Endothelial cell of umbilical vein (primary cell): ENCODE results near the gene PELI2. TPM values are rescaled to one million over a fixed set of nuclear protein-coding genes. Genes with fewer than 3 reads are reported as not detected.
"Not testable (repeated sequence)": the region's sequence is repeated elsewhere in the genome, so short reads cannot be mapped to it uniquely, and the experiment has no call there.

Experiments
- BruUV-seq: library from RNA; stranded (reverse); fragments of 400-500 nt; replicated peaks from 2 replicates; lab custom pipeline; 2021; lab: Mats Ljungman, UMichigan
- CTCF ChIA-PET: fragments of 300-600, 350-600 bp; sonication (Branson Sonifier 250); formaldehyde crosslinking; loops from one replicate; lab custom pipeline; 2021; ENCODE audit warnings: antibody characterized with exemption, inconsistent platforms; lab: Charles Lee
- POLR2A ChIA-PET: fragments of 300-600, 350-600 bp; sonication (Branson Sonifier 250); formaldehyde crosslinking; loops from one replicate; lab custom pipeline; 2021; ENCODE audit warnings: antibody characterized with exemption, inconsistent platforms; lab: Charles Lee
- DNase-seq: peaks from one replicate; pipeline ENCODE4 v3.0.0-alpha.2; 2011; ENCODE audit warnings: low read depth, low spot score
- FAIRE-seq: peaks from 2 replicates; lab custom pipeline; 2011; peaks lifted over from hg19 to GRCh38; lab: Jason Lieb, UNC
- H2AFZ ChIP-seq: 2 replicates; pipeline ENCODE4 v1.6.0; 2012; ENCODE audit warnings: low read depth, low read length, control low read depth, inconsistent platforms
- H3K27ac ChIP-seq: 2 replicates; pipeline ENCODE4 v1.5.1; 2011; ENCODE audit warnings: low read depth, mild to moderate bottlenecking, control low read depth, low read length, moderate library complexity; ENCODE audit not compliant: insufficient read depth
- H3K27me3 ChIP-seq, 2 experiments: 2 replicates each; pipeline versions ENCODE4 v1.6.0 to v1.6.1; 2011; ENCODE audit warnings: low read length in 2 of 2, mixed read lengths in 1 of 2; ENCODE audit not compliant: control insufficient read depth in 2 of 2, insufficient read depth in 2 of 2
- H3K36me3 ChIP-seq, 2 experiments: 2 replicates in 1 of 2; 3 replicates in 1 of 2; pipeline ENCODE4 v1.5.1; 2011; ENCODE audit warnings: low read length in 2 of 2, mild to moderate bottlenecking in 1 of 2, moderate library complexity in 1 of 2; ENCODE audit not compliant: control insufficient read depth in 2 of 2, insufficient read depth in 2 of 2; ENCODE audit errors: extremely low read depth in 1 of 2
- H3K4me1 ChIP-seq: 3 replicates; pipeline ENCODE4 v1.5.1; 2011; ENCODE audit warnings: mild to moderate bottlenecking, low read length; ENCODE audit not compliant: control insufficient read depth, insufficient read depth; ENCODE audit errors: extremely low read depth
- H3K4me2 ChIP-seq: 2 replicates; pipeline ENCODE4 v1.6.1; 2011; ENCODE audit warnings: low read length, control low read depth, mixed read lengths; ENCODE audit not compliant: insufficient read depth
- H3K4me3 ChIP-seq, 3 experiments: fragments of 200-600 bp in 1 of 3; sonication (generic), shearing (Covaris generic) in 1 of 3; replicated peaks in 1 of 3; 2 replicates each; pipeline ENCODE4 v1.5.1; 2011 to 2016; ENCODE audit warnings: control low read depth in 3 of 3, low read length in 3 of 3, mild to moderate bottlenecking in 2 of 3, inconsistent platforms in 1 of 3, low read depth in 1 of 3, moderate library complexity in 1 of 3; ENCODE audit not compliant: insufficient read depth in 1 of 3
- H3K79me2 ChIP-seq: 2 replicates; pipeline ENCODE4 v1.6.0; 2012; ENCODE audit warnings: low read length, inconsistent platforms; ENCODE audit not compliant: control insufficient read depth, insufficient read depth
- H3K9ac ChIP-seq: replicated peaks from 2 replicates; pipeline ENCODE3; 2011; ENCODE audit warnings: low read length, control low read depth; ENCODE audit not compliant: insufficient read depth; ENCODE audit errors: extremely low read depth
- H3K9me1 ChIP-seq: replicated peaks from 3 replicates; pipeline ENCODE4 v1.6.0; 2011; ENCODE audit warnings: mild to moderate bottlenecking, low read length; ENCODE audit not compliant: control insufficient read depth, insufficient read depth; ENCODE audit errors: extremely low read depth
- H3K9me3 ChIP-seq: replicated peaks from 2 replicates; pipeline ENCODE4 v1.5.1; 2012; ENCODE audit warnings: low read length, inconsistent platforms; ENCODE audit not compliant: control insufficient read depth, insufficient read depth
- H4K20me1 ChIP-seq: replicated peaks from 2 replicates; pipeline ENCODE3; 2011; ENCODE audit warnings: mild to moderate bottlenecking, low read length; ENCODE audit not compliant: control insufficient read depth, insufficient read depth; ENCODE audit errors: extremely low read depth
- EZH2 ChIP-seq: IDR thresholded peaks from 2 replicates; pipeline ENCODE4 v1.6.1; 2012; ENCODE audit warnings: borderline replicate concordance, low read depth, mild to moderate bottlenecking, moderate library complexity, low read length, inconsistent platforms; ENCODE audit not compliant: severe bottlenecking
- FOS ChIP-seq: IDR thresholded peaks from 2 replicates; pipeline ENCODE4 v1.6.1; 2011; ENCODE audit warnings: mild to moderate bottlenecking, low read length, moderate library complexity, borderline replicate concordance; ENCODE audit not compliant: insufficient read depth
- JUN ChIP-seq: IDR thresholded peaks from 2 replicates; pipeline ENCODE4 v1.6.1; 2011; ENCODE audit warnings: borderline replicate concordance, low read depth; ENCODE audit not compliant: insufficient read length, insufficient read depth
- POLR2A ChIP-seq: IDR thresholded peaks from 2 replicates; pipeline ENCODE4 v1.6.1; 2012; ENCODE audit warnings: low read depth, mild to moderate bottlenecking, control low read depth, low read length
- dilution Hi-C: fragments of 300-500 bp; cut with MboI; formaldehyde crosslinking; loops from one replicate; pipeline ENCODE4 v1.15.0; 2019; ENCODE audit warnings: low sequenced_read_pairs; ENCODE audit not compliant: extremely low pct_ligation_motif_present
- intact Hi-C: fragments of 100-400 bp; cut with micrococcal nuclease; formaldehyde crosslinking; loops from one replicate; pipeline ENCODE4 v1.10.0; 2022
- polyA plus RNA-seq, 4 experiments: library from polyadenylated mRNA; depleted of rRNA in 3 of 4; stranded (reverse) in 3 of 4; unstranded in 1 of 4; fragments of >200 nt; gene quantifications; 2 replicates each; pipeline versions ENCODE4 v1.2.1 to v1.2.3, GENCODE V29; 2011 to 2012; ENCODE audit warnings: missing spikeins in 1 of 4
- total RNA-seq: library from RNA; stranded (reverse); gene quantifications from 2 replicates; pipeline ENCODE4 v1.2.3, GENCODE V29; 2021
- TF ChIP-seq, protein P1 (sequence below): IDR thresholded peaks from 2 replicates; pipeline ENCODE4 v1.6.1; 2011; ENCODE audit not compliant: insufficient read depth, insufficient read length

Gene PELI2
- total and polyA plus RNA-seq, 2 donors (not counting 3 experiments of a cell fraction or from before 2014, with no cell fraction given) = 11.5 to 13.0 TPM

DNA sequence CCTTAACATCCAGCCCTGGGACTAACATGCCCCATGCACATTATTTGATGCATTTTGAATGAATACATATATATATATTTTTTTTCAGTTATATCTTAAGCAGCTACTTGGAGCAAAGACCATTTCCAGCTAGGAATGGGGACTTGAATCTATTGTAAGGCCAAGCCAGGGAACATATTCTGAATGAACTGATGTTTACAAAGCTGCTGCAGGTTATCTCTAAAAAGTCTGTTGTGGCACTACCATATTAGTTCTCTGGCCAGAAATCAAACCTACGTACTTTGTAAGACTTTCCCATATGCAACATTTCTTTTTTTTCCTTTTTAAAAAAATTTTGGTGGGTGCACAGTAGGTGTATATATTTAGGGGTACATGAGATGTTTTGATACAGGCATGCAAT, 43.4 kb downstream of the PELI2 start:
- no peak for FAIRE-seq
- Histone ChIP-seq H2AFZ (no peak overlapping the region), H3K4me3 (no peak overlapping the region), H3K27me3 (no peaks in the 10 kb centered on the region), H3K27ac (no peak overlapping the region), H3K79me2 (no peaks in the 10 kb centered on the region), H3K4me1 (no peaks in the 10 kb centered on the region), H3K9me1 (no peaks in the 10 kb centered on the region), H4K20me1 (no peaks in the 10 kb centered on the region), H3K9ac (no peak overlapping the region), H3K4me2 (no peak overlapping the region), H3K36me3 (no peaks in the 10 kb centered on the region), H3K9me3 (no peaks in the 10 kb centered on the region)
- intact Hi-C loops (no loop called here), dilution Hi-C loops (no loop called here)
- CTCF ChIA-PET = no interaction called here
- no TSS peak for BruUV-seq
- DNase-seq = no peak
- TF ChIP-seq JUN (no peak), FOS (no peak), POLR2A (no peak)
- TF ChIP-seq, protein P1, sequence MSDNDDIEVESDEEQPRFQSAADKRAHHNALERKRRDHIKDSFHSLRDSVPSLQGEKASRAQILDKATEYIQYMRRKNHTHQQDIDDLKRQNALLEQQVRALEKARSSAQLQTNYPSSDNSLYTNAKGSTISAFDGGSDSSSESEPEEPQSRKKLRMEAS = no peak
- POLR2A ChIA-PET = no interaction called here

DNA sequence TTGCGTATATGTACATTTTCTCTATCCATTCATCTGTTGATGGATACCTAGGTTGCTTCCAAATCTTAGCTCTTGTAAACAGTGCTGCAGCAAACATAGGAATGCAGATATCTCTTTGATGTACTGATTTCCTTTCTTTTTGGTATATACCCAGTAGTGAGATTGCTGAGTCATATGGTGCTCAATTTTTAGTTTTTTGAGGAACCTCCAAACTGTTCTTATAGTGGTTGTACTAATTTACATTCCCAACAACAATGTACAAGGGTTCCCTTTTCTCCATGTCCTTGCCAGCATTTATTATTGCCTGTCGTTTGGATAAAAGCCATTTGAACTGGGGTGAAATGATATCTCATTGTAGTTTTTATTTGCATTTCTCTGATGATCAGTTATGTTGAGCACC, 44.3 kb downstream of the PELI2 start:
- Histone ChIP-seq H3K9me1 (no peaks in the 10 kb centered on the region), H3K4me3 (no peak overlapping the region), H3K4me2 (no peak overlapping the region), H3K27ac (no peak overlapping the region), H2AFZ (no peak overlapping the region), H3K79me2 (no peaks in the 10 kb centered on the region), H3K9me3 (no peaks in the 10 kb centered on the region), H3K36me3 (no peaks in the 10 kb centered on the region), H3K27me3 (no peaks in the 10 kb centered on the region), H3K9ac (no peak overlapping the region), H4K20me1 (no peaks in the 10 kb centered on the region), H3K4me1 (no peaks in the 10 kb centered on the region)
- FAIRE-seq = no peak
- BruUV-seq = no TSS peak
- CTCF ChIA-PET = no interaction called here
- DNase-seq = no peak
- no peak for TF ChIP-seq POLR2A
- TF ChIP-seq EZH2 = no peak
- TF ChIP-seq JUN = no peak
- intact Hi-C loops (no loop called here), dilution Hi-C loops (no loop called here)
- POLR2A ChIA-PET = no interaction called here

DNA sequence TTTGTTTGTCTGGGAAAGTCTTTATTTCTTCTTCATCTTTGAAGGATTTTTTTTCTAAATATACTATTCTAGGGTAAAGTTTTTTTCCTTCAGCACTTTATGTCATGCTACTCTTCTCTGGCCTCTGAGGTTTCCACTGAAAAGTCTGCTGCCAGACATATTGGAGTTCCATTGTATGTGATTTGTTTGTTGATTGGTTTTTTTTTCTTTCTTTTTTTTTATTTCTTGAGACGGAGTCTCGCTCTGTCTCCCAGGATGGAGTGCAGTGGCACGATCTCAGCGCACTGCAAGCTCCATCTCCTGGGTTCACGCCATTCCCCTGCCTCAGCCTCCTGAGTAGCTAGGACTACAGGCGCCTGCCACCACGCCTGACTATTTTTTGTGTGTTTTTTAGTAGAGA, 48.4 kb downstream of the PELI2 start:
- H3K9me3 ChIP-seq, CTCF ChIA-PET: not testable (repeated sequence)

More for the DNA sequence above, 48.4 kb downstream of the PELI2 start:
- BruUV-seq, H3K36me3 ChIP-seq, H3K27me3 ChIP-seq, H4K20me1 ChIP-seq, FAIRE-seq, H2AFZ ChIP-seq, H3K4me3 ChIP-seq, dilution Hi-C loops, H3K4me2 ChIP-seq, intact Hi-C loops, H3K4me1 ChIP-seq, H3K9ac ChIP-seq, DNase-seq, H3K9me1 ChIP-seq, H3K27ac ChIP-seq, H3K79me2 ChIP-seq, POLR2A ChIA-PET: not testable (repeated sequence)
